ENCODE measurements around the gene MAD1L1.

DNA sequence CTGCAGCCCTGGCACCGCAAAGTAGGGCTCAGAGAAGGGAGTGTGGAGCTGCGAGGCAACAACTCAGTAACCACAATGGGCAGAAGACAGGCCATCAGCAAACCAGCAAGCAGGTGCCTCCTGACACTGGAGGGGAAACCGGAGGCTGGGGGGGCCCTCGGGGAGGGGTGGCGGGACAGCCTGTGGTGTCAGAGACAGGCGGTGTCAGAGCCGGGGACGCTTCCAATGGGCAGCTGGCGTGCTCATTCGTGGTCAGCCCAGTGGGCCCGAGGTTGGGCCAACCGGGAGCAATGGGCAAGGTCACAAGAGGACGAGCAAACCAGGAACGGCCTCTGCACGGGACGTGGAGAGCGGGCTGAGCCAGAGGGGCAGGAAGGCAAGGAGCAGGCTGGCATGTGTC, 158.1 kb downstream of the MAD1L1 start:
- TF ChIP-seq GATA3 (IDR thresholded peaks at IDR 0.05; ENCODE audit: low read depth, low read length), result no peak
- TF ChIP-seq GATA2 (IDR thresholded peaks at IDR 0.05; ENCODE audit: low read depth, low read length), result no peak
